Measurements from ENCODE around the gene AGAP1. TPM values are rescaled to one million over a fixed set of nuclear protein-coding genes. Genes with fewer than 3 reads are reported as not detected.

The AGAP1 gene
- total RNA-seq, 1 donor from 2014 or later = 33.4 TPM

DNA sequence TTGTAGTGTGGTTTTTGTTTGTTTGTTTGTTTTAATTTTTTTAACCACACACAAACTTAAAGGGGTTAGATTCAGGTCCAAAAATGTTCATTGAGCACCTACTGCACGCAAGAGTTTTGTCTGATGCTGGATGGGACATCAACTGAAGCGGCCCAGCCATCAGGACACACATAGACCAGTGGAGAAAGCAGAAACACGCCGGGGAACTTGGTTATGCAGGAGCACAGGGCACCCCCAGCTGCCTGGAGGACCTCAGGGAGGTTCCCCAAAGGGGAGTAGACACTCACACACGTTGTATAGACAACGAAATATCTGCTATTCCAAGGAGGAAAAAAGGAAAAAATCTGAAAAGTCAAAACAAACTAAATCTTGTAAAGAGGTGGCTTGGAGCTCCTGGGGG is 482.7 kb downstream of the AGAP1 start:
- no peak for DNase-seq
- intact Hi-C loops (cut with DNase I) = no loop called here
- no peaks in the 10 kb centered on the region for H3K9me3 ChIP-seq
- no peaks in the 10 kb centered on the region for H3K4me1 ChIP-seq
- H3K27ac ChIP-seq = no peak overlapping the region
- H3K36me3 ChIP-seq = peaks cover 13% of the 10 kb centered on the region
- H3K27me3 ChIP-seq = no peaks in the 10 kb centered on the region
- TF ChIP-seq, protein P1, sequence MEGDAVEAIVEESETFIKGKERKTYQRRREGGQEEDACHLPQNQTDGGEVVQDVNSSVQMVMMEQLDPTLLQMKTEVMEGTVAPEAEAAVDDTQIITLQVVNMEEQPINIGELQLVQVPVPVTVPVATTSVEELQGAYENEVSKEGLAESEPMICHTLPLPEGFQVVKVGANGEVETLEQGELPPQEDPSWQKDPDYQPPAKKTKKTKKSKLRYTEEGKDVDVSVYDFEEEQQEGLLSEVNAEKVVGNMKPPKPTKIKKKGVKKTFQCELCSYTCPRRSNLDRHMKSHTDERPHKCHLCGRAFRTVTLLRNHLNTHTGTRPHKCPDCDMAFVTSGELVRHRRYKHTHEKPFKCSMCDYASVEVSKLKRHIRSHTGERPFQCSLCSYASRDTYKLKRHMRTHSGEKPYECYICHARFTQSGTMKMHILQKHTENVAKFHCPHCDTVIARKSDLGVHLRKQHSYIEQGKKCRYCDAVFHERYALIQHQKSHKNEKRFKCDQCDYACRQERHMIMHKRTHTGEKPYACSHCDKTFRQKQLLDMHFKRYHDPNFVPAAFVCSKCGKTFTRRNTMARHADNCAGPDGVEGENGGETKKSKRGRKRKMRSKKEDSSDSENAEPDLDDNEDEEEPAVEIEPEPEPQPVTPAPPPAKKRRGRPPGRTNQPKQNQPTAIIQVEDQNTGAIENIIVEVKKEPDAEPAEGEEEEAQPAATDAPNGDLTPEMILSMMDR (IDR thresholded peaks at IDR 0.05) = no peak
- H3K4me3 ChIP-seq = no peak overlapping the region
- ATAC-seq = no peak

DNA sequence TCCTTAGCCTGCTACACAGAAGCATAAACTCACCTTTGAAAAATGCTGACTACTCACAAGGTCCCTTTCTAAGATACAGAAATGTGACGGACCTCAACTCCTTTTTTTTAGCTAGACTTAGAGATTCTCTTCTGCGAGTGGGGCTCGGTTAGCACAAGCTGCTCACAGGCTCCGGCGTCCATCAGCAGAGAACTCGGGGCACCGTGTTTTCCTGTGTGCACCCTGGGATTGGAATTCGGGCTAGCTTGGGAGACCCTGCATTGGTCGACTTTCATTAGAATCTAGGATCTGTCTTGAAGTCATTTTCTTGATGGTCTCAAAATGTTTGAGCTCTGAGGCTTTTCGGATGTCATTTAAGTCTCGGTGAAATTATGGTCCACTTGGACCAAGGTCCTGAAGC is 483.1 kb downstream of the AGAP1 start:
- no peak for ATAC-seq
- H3K4me3 ChIP-seq = no peak overlapping the region
- intact Hi-C loops (cut with DNase I) = no loop called here

DNA sequence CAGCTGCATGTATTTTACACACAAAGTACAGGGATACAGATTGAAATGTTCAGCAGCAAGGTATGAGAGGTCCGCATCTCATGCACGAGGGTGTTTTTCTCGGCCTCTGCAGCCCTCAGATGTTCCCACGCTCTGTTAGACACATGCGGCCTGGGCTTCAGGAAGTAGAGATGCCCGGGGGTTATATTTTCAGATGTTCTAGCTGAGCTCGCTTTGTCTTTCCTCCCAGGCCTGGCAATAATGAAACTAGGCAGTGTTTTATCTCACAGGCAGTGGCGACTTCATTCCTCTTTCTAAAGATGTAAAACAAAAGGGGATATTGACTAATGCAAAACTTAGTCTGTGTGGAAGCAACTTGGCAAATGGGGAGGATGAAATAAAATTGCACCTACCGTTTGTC is 483.6 kb downstream of the AGAP1 start:
- TF ChIP-seq, protein P1 (IDR thresholded peaks at IDR 0.05) = no peak
- no peak for ATAC-seq
- Histone ChIP-seq H3K4me3 (no peak overlapping the region), H3K36me3 (peaks cover 13% of the 10 kb centered on the region), H3K4me1 (no peaks in the 10 kb centered on the region), H3K9me3 (no peaks in the 10 kb centered on the region), H3K27me3 (no peaks in the 10 kb centered on the region), H3K27ac (no peak overlapping the region)
- DNase-seq = no peak
- intact Hi-C loops (cut with DNase I) = no loop called here

More for the DNA sequence above, 483.1 kb downstream of the AGAP1 start:
- no peaks in the 10 kb centered on the region for H3K27me3 ChIP-seq
- H3K27ac ChIP-seq = no peak overlapping the region
- peaks cover 13% of the 10 kb centered on the region for H3K36me3 ChIP-seq
- DNase-seq = no peak
- no peaks in the 10 kb centered on the region for H3K9me3 ChIP-seq
- TF ChIP-seq, protein P1 (IDR thresholded peaks at IDR 0.05) = no peak
- no peaks in the 10 kb centered on the region for H3K4me1 ChIP-seq

DNA sequence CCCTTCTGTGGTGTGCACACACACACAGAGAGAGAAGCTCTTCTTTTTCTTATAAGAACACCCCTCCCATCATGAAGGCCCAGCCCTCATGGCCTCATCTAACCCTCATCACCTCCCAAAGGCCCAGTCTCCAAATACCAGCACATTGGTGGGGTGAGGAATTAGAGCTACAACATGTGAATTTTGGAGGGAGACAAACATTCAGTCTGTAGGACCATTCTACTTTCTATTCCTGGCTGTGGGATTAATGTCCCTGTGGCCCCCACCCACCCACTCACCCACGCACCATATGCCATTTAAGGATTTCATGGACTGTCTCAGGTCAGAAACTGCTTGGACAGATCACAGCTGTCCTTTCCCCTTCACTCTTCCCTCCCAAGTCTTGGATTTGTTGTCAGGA is 484.2 kb downstream of the AGAP1 start:
- DNase-seq (no peak), ATAC-seq (no peak)
- Histone ChIP-seq H3K27me3 (no peaks in the 10 kb centered on the region), H3K27ac (no peak overlapping the region), H3K36me3 (peaks cover 13% of the 10 kb centered on the region), H3K4me1 (no peaks in the 10 kb centered on the region), H3K4me3 (no peak overlapping the region), H3K9me3 (no peaks in the 10 kb centered on the region)
- TF ChIP-seq, protein P1 (IDR thresholded peaks at IDR 0.05) = no peak
- intact Hi-C loops (cut with DNase I) = no loop called here

DNA sequence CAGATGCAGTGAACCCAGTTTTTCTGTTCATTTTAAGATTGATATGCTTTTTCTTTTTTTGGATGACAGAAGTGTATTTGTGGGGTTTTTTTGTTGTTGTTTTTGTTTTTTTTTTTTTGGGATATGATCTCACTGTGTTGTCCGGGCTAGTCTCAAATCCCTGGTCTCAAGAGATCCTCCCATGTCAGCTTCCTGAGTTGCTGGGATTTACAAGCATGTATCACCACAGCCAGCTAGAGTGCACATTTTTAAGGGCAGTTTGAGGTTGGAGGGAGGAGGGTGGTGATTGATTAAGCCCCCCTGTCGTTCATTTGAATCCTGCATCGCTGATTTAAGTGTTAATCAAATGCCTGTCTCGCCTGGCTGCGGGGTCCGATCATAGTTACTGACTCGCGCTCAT is 485.2 kb downstream of the AGAP1 start:
- ATAC-seq = no peak
- Histone ChIP-seq H3K36me3 (peaks cover 13% of the 10 kb centered on the region), H3K9me3 (no peaks in the 10 kb centered on the region), H3K4me1 (no peaks in the 10 kb centered on the region), H3K27me3 (no peaks in the 10 kb centered on the region), H3K27ac (no peak overlapping the region), H3K4me3 (no peak overlapping the region)
- no peak for DNase-seq
- intact Hi-C loops (cut with DNase I) = no loop called here
- TF ChIP-seq, protein P1 (IDR thresholded peaks at IDR 0.05) = no peak

DNA sequence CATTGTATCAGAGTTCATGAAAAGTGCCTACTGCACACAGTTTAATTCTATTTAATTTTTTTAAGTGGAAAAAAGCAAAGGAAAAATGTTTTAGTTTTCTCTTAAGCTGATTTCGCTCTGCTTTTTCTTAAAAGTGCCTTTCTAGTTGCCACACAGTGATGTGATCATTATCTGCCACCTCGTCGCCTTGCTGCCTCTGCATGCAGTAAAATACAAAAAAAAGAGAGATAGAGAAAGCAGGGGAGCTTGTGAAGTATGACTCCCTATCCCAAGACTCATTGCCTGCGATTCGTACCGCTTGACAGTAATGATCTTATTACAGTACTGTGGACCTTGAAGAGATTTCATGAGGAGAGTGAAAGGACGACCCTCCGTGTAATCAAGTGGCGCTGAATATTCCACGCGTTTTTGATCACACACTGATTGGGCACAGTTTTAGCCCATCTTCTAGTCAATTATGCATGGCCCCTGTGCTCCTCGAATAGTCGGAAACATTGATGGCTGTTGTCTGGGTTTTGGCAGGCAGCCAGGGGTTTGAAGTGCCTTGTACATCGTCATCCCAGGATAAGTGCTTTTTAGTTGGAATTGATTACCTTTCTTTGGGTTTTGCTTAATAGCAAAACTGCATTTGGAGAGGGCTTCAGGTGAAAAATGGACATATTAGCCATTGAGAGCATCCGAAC is 486.1 kb downstream of the AGAP1 start:
- intact Hi-C loops (cut with DNase I) = no loop called here
- no peaks in the 10 kb centered on the region for H3K9me3 ChIP-seq
- H3K27ac ChIP-seq = no peak overlapping the region
- H3K27me3 ChIP-seq = no peaks in the 10 kb centered on the region
- H3K4me1 ChIP-seq = no peaks in the 10 kb centered on the region
- DNase-seq (no peak), ATAC-seq (no peak)
- no peak overlapping the region for H3K4me3 ChIP-seq
- H3K36me3 ChIP-seq = peaks cover 7% of the 10 kb centered on the region
- TF ChIP-seq, protein P1 (IDR thresholded peaks at IDR 0.05) = no peak
